ENCODE results near the gene SNX10. TPM values are rescaled to one million over a fixed set of nuclear protein-coding genes. Genes with fewer than 3 reads are reported as not detected.

The SNX10 gene
- total RNA-seq, 1 donor from 2014 or later, result 4.7 TPM

DNA sequence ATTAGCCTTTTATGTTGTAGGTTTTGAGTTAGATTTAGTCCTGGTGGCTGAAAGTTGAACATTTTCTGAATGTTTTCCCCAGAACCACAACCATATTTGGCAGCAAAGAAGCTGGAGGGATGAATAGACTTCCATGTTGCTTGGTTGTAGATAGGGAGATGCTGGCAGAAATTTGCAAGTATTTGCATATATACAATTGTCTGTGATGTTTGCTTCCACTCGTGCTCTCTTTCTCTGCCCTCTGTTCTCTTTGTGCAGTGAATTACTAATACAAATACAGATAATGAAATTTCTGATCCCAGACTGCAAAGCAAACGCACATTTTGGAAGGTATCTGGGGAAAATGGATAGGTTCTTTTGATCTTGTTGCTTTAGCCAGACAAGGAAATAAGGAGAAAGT is 96.1 kb downstream of the SNX10 start:
- no peak for DNase-seq (ENCODE audit: low spot score in 2 of 2, unreplicated experiment in 2 of 2)
- Mint-ChIP-seq H3K9me3 (no peaks in the 10 kb centered on the region), H3K4me3 (no peak overlapping the region), H3K27me3 (ENCODE audit: low read depth) (no peaks in the 10 kb centered on the region), H3K27ac (peak overlapping the region; percentile 76), H3K36me3 (no peaks in the 10 kb centered on the region), H3K4me1 (peaks cover 37% of the 10 kb centered on the region)
- TF ChIP-seq, protein P1, sequence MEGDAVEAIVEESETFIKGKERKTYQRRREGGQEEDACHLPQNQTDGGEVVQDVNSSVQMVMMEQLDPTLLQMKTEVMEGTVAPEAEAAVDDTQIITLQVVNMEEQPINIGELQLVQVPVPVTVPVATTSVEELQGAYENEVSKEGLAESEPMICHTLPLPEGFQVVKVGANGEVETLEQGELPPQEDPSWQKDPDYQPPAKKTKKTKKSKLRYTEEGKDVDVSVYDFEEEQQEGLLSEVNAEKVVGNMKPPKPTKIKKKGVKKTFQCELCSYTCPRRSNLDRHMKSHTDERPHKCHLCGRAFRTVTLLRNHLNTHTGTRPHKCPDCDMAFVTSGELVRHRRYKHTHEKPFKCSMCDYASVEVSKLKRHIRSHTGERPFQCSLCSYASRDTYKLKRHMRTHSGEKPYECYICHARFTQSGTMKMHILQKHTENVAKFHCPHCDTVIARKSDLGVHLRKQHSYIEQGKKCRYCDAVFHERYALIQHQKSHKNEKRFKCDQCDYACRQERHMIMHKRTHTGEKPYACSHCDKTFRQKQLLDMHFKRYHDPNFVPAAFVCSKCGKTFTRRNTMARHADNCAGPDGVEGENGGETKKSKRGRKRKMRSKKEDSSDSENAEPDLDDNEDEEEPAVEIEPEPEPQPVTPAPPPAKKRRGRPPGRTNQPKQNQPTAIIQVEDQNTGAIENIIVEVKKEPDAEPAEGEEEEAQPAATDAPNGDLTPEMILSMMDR (IDR thresholded peaks at IDR 0.05; ENCODE audit: unreplicated experiment), result no peak

DNA sequence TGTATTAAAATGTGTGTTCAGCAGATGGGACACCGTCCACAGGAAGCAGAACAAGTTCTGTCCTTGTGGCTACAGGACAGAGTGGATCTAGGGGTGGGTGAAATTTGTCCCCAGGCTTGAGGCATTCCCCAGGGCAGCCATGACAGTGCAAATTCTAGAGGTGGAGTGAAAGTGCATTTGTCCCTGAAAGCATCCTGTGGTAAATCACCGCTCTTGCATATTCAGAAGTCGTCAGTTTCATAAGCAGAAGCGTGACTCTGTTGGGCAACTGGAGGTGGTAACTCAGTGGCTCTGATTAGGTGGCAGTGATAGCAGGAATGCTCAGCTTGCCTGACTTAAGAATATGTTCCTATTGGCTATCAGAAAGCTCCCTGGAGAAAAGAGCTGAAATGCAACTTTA is 96.6 kb downstream of the SNX10 start:
- no peak for DNase-seq (ENCODE audit: low spot score in 2 of 2, unreplicated experiment in 2 of 2)
- H3K27ac Mint-ChIP-seq, result peak overlapping the region; percentile 76
- no peaks in the 10 kb centered on the region for H3K9me3 Mint-ChIP-seq
- TF ChIP-seq, protein P1 (IDR thresholded peaks at IDR 0.05; ENCODE audit: unreplicated experiment), result no peak
- H3K4me3 Mint-ChIP-seq, result no peak overlapping the region
- no peaks in the 10 kb centered on the region for H3K36me3 Mint-ChIP-seq
- H3K27me3 Mint-ChIP-seq (ENCODE audit: low read depth), result no peaks in the 10 kb centered on the region
- H3K4me1 Mint-ChIP-seq, result peaks cover 34% of the 10 kb centered on the region

DNA sequence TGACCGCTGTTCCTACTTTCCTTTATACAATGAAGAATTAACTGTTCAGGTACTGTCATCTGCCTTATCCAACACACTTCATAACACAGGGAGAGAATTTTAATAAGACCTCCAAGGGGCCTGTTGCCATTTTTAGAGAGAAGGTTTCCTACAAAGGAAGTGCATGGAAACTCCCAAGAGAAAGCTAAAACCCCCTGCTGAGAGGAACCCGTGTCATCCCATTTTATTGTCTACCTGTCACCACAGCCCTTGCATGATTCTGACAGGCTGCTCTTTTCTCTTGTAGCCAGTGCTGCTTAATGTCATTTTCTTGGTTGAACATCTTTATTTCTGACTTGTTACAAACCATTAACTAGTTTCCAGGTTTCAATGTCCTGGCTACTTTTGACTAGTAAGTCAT is 98.4 kb downstream of the SNX10 start:
- H3K9me3 Mint-ChIP-seq, result no peaks in the 10 kb centered on the region
- H3K36me3 Mint-ChIP-seq, result no peaks in the 10 kb centered on the region
- H3K4me3 Mint-ChIP-seq, result no peak overlapping the region
- DNase-seq (ENCODE audit: low spot score in 2 of 2, unreplicated experiment in 2 of 2), result no peak
- TF ChIP-seq, protein P1 (IDR thresholded peaks at IDR 0.05; ENCODE audit: unreplicated experiment), result no peak
- peaks cover 34% of the 10 kb centered on the region for H3K4me1 Mint-ChIP-seq
- no peak overlapping the region for H3K27ac Mint-ChIP-seq
- no peaks in the 10 kb centered on the region for H3K27me3 Mint-ChIP-seq (ENCODE audit: low read depth)

DNA sequence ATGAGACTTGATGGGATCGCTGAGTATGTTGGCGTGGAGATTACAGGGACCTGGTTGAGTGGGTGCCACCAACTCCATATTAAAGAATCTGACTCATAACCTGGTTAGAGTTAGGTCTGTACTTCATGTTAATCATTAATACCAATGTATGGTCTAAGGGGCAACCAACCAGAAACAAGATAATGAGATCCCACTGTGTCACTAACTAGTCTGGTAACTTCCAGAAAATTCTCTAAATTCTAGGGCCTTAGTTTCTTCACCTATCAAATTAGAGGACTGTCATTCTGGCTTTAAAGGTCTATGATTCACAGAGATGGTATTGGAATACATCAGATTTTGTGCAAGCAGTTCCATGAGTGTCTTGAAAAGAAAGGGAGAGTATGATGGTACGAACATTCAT is 102.2 kb downstream of the SNX10 start:
- no peaks in the 10 kb centered on the region for H3K36me3 Mint-ChIP-seq
- no peaks in the 10 kb centered on the region for H3K27me3 Mint-ChIP-seq (ENCODE audit: low read depth)
- DNase-seq (ENCODE audit: low spot score in 2 of 2, unreplicated experiment in 2 of 2), result no peak
- TF ChIP-seq, protein P1 (IDR thresholded peaks at IDR 0.05; ENCODE audit: unreplicated experiment), result no peak
- peaks cover 38% of the 10 kb centered on the region for H3K4me1 Mint-ChIP-seq
- no peak overlapping the region for H3K4me3 Mint-ChIP-seq
- no peaks in the 10 kb centered on the region for H3K9me3 Mint-ChIP-seq
- no peak overlapping the region for H3K27ac Mint-ChIP-seq

DNA sequence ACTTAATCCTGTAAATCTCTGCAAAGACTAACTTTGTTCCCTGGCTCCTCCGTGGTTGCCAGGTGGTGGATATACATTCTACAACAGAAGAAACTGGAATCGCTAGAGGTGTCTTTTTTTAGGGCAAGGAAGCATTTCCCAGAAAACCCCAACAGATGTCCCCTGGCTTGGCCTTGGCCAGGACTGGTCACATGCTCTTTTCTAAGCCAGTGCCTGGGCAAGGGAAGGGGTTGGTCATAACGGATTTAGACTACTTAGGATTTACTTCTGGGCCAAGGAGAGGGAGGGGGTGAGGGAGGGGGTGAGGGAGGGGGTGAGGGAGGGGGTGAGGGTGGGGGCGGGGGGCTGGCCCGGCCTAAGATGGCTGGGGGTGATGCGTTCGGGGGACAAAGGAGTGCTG is 105.7 kb downstream of the SNX10 start:
- Mint-ChIP-seq H3K4me1 (peaks cover 38% of the 10 kb centered on the region), H3K36me3 (no peaks in the 10 kb centered on the region), H3K27ac (peak overlapping the region; percentile 89), H3K27me3 (ENCODE audit: low read depth) (no peaks in the 10 kb centered on the region), H3K4me3 (peak overlapping the region; percentile 70), H3K9me3 (no peaks in the 10 kb centered on the region)
- no peak for DNase-seq (ENCODE audit: low spot score in 2 of 2, unreplicated experiment in 2 of 2)
- TF ChIP-seq, protein P1 (IDR thresholded peaks at IDR 0.05; ENCODE audit: unreplicated experiment), result no peak

All from mesothelial cell of epicardium (in vitro differentiated cells).